ENCODE measurements around the gene ENTPD5.

ENTPD5 gene

GRCh38 chr14:74049876-74050495 is 30.9 kb upstream of the ENTPD5 start:
- no peak for DNase-seq

GRCh38 chr14:74048281-74048680 is 29.2 kb upstream of the ENTPD5 start:
- DNase-seq = no peak
- H3K4me3 ChIP-seq (ENCODE audit: low read depth, low read length) = no peak overlapping the region
- peak; percentile 41 for TF ChIP-seq CTCF (IDR thresholded peaks at IDR 0.05; ENCODE audit: low read depth, low read length, missing control alignments)
- no peak overlapping the region for H3K27ac ChIP-seq
- in situ Hi-C loops (cut with HindIII; ENCODE audit: low pct_ligation_motif_present, low sequenced_read_pairs) = no loop called here
- no peaks in the 10 kb centered on the region for H3K36me3 ChIP-seq (replicated peaks)
- H3K27me3 ChIP-seq (replicated peaks) = no peaks in the 10 kb centered on the region

More at GRCh38 chr14:74049876-74050495, 30.9 kb upstream of the ENTPD5 start:
- Histone ChIP-seq H3K36me3 (replicated peaks) (no peaks in the 10 kb centered on the region), H3K27me3 (replicated peaks) (no peaks in the 10 kb centered on the region), H3K27ac (no peak overlapping the region), H3K4me3 (ENCODE audit: low read depth, low read length) (no peak overlapping the region)
- no peak for TF ChIP-seq CTCF (IDR thresholded peaks at IDR 0.05; ENCODE audit: low read depth, low read length, missing control alignments)
- in situ Hi-C loops (cut with HindIII; ENCODE audit: low pct_ligation_motif_present, low sequenced_read_pairs) = no loop called here

- H3K4me3 ChIP-seq (ENCODE audit: low read depth, low read length) = no peak overlapping the region
- TF ChIP-seq CTCF (IDR thresholded peaks at IDR 0.05; ENCODE audit: low read depth, low read length, missing control alignments) = no peak
- no peak for DNase-seq
- H3K36me3 ChIP-seq (replicated peaks) = no peaks in the 10 kb centered on the region
- no peaks in the 10 kb centered on the region for H3K27me3 ChIP-seq (replicated peaks)
- in situ Hi-C loops (cut with HindIII; ENCODE audit: low pct_ligation_motif_present, low sequenced_read_pairs) = no loop called here
- H3K27ac ChIP-seq = no peak overlapping the region
These were observed 26.4 kb upstream of the ENTPD5 start for GRCh38 chr14:74045522-74045921.

GRCh38 chr14:74042296-74042695 is 23.2 kb upstream of the ENTPD5 start:
- no peak overlapping the region for H3K27ac ChIP-seq
- in situ Hi-C loops (cut with HindIII; ENCODE audit: low pct_ligation_motif_present, low sequenced_read_pairs) = no loop called here
- no peaks in the 10 kb centered on the region for H3K36me3 ChIP-seq (replicated peaks)

GRCh38 chr14:74038020-74038859 is 19.2 kb upstream of the ENTPD5 start:
- H3K36me3 ChIP-seq (replicated peaks) = no peaks in the 10 kb centered on the region
- DNase-seq = peak; percentile 39
- H3K27me3 ChIP-seq (replicated peaks) = no peaks in the 10 kb centered on the region
- in situ Hi-C loops (cut with HindIII; ENCODE audit: low pct_ligation_motif_present, low sequenced_read_pairs) = no loop called here
- no peak overlapping the region for H3K27ac ChIP-seq
- TF ChIP-seq CTCF (IDR thresholded peaks at IDR 0.05; ENCODE audit: low read depth, low read length, missing control alignments) = peak; percentile 48
- no peak overlapping the region for H3K4me3 ChIP-seq (ENCODE audit: low read depth, low read length)

More at GRCh38 chr14:74042296-74042695, 23.2 kb upstream of the ENTPD5 start:
- TF ChIP-seq CTCF (IDR thresholded peaks at IDR 0.05; ENCODE audit: low read depth, low read length, missing control alignments) = no peak
- H3K4me3 ChIP-seq (ENCODE audit: low read depth, low read length) = no peak overlapping the region
- no peak for DNase-seq
- H3K27me3 ChIP-seq (replicated peaks) = no peaks in the 10 kb centered on the region
